Measurements from ENCODE around the gene SDHAF2.
"Not testable (repeated sequence)": the region's sequence is repeated elsewhere in the genome, so short reads cannot be mapped to it uniquely, and the experiment has no call there.

The SDHAF2 gene

GRCh38 chr11:61422226-61422625 lies 7.7 kb upstream of the SDHAF2 start:
- in situ Hi-C loops (cut with MboI; ENCODE audit: low sequenced_read_pairs) = no loop called here

GRCh38 chr11:61425367-61426131 lies 4.4 kb upstream of the SDHAF2 start:
- in situ Hi-C loops (cut with MboI; ENCODE audit: low sequenced_read_pairs) = no loop called here

GRCh38 chr11:61429346-61429690 lies 606 bp upstream of the SDHAF2 start:
- in situ Hi-C loops (cut with MboI; ENCODE audit: low sequenced_read_pairs) = no loop called here

DNA sequence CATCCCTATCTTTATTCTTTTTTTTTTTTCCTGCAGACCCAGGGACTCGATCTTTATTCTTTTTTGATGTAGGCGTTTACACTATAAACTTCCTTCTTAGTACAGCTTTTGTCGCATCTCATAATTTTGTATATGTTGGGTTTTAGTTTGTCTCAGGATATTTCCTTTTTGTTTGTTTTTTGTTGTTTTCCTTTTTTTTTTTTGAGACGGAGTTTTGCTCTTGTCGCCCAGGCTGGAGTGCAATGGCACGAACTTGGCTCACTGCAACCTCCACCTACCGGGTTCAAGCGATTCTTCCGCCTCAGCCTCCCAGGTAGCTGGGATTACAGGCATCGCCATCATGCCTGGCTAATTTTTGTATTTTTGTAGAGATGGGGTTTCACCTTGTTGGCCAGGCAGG lies 915 bp downstream of the SDHAF2 start:
- in situ Hi-C loops (cut with MboI; ENCODE audit: low sequenced_read_pairs) = not testable (repeated sequence)

DNA sequence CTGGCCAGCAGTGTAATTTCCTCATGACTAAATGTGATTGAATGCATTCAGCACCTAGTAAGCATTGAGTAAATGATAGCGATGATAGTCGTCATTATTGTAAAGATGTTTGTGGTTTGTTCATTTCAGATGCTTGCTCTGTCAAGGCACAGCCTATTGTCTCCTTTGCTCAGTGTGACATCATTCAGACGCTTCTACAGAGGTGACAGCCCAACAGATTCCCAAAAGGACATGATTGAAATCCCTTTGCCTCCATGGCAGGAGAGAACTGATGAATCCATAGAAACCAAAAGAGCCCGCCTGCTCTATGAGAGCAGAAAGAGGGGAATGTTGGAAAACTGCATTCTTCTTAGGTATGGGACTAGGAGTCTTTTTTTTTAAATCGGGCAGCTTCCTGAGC lies 7.6 kb downstream of the SDHAF2 start:
- in situ Hi-C loops (cut with MboI; ENCODE audit: low sequenced_read_pairs) = no loop called here

DNA sequence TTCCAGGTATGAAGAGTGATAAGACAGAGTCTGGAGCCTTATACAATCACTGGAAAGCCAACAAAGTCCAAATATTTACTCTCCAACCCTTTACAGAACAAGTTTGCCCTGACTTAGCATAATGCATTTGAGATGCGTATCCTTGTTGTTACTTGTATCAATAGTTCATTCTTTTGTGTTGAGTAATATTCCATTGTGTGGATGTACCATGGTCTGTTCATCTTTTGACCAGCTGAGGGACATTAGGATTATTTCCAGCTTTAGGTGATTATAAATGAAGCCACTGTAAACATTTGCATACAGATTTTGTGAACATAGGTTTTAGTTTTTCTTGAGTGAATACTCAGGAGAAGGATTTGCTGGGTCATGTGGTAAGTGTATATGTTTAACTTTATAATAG lies 9.7 kb downstream of the SDHAF2 start:
- in situ Hi-C loops (cut with MboI; ENCODE audit: low sequenced_read_pairs) = no loop called here

- in situ Hi-C loops (cut with MboI; ENCODE audit: low sequenced_read_pairs) = no loop called here
Observed at GRCh38 chr11:61442616-61443015, 12.7 kb downstream of the SDHAF2 start.

- in situ Hi-C loops (cut with MboI; ENCODE audit: low sequenced_read_pairs) = no loop called here
Observed at GRCh38 chr11:61445516-61445915, 15.6 kb downstream of the SDHAF2 start.

DNA sequence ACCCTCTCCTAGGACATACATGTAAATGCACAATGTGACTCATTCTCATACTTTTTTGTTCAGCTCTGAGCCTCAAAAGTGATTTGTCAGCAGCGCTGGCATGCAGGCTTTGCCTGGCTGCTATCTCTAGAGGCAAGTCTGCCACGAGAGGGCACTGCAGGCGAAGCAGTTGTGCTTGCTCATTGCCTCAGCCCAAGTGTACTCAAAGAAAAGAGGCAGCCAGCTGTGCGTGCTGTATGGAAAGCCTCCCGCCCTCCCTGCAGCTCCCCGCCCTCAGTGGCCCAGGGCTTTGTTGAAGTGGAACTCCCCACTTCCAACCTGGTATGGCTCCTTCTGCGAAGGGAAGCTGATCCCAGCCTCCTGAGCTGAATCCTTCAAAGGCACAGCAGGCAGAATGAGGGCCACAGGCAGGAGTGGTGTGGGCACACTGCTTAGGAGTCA lies 16.3 kb downstream of the SDHAF2 start:
- in situ Hi-C loops (cut with MboI; ENCODE audit: low sequenced_read_pairs) = no loop called here

DNA sequence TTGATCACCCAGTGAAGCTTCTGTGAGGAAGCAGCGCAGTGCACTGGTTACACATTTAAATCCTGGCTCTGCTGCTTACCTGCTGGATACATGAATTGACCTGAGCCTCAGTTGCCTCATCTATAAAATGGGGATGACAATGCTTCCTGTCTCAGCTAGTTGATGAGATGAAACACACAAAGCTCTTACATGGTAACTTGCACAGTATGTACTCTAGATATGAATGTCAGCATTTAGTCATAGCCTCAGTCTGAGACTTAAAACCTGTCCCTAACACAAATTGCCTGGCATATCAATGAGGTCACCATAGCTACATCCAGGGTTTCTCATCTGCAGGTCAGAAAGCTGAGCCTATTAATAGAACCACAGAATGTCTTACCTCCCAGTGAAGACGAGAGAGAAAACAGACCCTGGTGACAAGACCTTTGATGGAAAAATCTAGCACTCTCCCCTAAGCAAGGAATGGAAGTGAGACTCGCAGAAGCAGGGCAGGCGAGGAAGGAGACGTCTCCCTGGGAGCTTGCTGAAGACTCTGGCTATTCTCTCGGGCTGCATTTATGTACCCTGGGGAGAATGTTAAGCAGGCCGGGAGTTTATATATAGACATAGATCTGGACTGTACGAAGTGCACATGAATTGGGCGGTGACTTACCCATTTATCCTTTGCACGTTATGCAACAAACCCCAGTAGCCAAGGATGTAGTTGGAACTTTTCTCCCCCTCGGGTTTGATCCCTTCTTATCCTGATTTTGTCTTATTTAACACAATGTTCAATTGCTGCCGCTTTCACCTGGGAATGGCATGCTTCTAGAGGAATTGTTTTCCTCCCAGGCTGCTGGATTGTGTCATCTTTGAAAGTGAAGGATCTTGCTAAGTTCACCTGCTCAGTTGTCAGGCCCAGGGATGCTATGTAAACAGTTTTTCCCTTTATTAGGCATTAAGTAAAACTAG lies 18.0 kb downstream of the SDHAF2 start:
- in situ Hi-C loops (cut with MboI; ENCODE audit: low sequenced_read_pairs) = no loop called here

- in situ Hi-C loops (cut with MboI; ENCODE audit: low sequenced_read_pairs) = no loop called here
Observed at GRCh38 chr11:61448552-61448927, 18.6 kb downstream of the SDHAF2 start.

GRCh38 chr11:61452825-61453224 lies 22.9 kb downstream of the SDHAF2 start:
- in situ Hi-C loops (cut with MboI; ENCODE audit: low sequenced_read_pairs) = loop anchor here (25.0 kb wide), 1 partner anchor 659 kb away; the partner anchor contains the start of gene INCENP

DNA sequence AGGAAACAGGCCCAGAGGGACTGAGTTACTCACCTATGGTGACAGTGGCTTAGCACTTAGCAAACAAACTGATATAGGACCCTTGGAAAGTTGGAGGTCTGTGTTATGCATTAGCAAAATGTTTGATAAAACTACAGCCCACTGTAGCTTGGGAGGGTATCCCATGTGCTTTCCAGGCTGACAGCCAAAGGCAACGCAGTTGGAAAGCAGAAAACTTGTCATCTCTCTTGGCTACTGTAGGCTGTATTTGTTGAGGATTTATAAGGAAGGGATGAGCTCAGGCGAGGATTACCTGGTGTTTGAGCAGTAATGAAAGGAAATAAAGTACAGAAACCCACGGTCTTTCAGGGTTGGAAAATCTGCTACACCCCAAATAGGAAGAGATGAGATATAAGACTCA lies 23.8 kb downstream of the SDHAF2 start:
- in situ Hi-C loops (cut with MboI; ENCODE audit: low sequenced_read_pairs) = loop anchor here (25.0 kb wide), 1 partner anchor 659 kb away; the partner anchor contains the start of gene INCENP

- in situ Hi-C loops (cut with MboI; ENCODE audit: low sequenced_read_pairs) = loop anchor here (25.0 kb wide), 1 partner anchor 658 kb away; the partner anchor contains the start of gene INCENP
Observed at GRCh38 chr11:61454520-61454919, 24.6 kb downstream of the SDHAF2 start.

DNA sequence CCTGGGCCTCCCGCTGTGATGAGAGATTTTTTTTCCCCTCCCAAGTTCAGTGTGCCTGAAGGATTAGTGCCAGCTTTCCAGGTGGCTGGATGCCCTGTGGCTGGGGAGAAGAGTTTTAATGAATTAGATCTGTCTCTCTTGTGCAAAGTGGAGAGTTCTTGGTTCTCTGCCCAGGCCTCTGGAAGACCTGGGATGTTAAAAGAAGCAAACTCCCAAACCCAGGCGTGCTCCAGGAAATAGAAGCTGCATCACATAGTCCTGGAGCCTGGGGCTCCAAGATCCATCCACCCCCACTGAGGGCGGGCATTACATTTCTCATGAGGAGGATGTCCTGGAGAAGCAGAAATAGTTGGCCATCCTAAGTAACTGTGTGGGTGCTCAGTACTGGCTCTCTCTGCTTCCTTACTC lies 30.6 kb downstream of the SDHAF2 start:
- in situ Hi-C loops (cut with MboI; ENCODE audit: low sequenced_read_pairs) = loop anchor here (25.0 kb wide), 1 partner anchor 652 kb away; the partner anchor contains the start of gene INCENP

GRCh38 chr11:61460986-61461385 lies 31.1 kb downstream of the SDHAF2 start:
- in situ Hi-C loops (cut with MboI; ENCODE audit: low sequenced_read_pairs) = loop anchor here (25.0 kb wide), 1 partner anchor 651 kb away; the partner anchor contains the start of gene INCENP

- in situ Hi-C loops (cut with MboI; ENCODE audit: low sequenced_read_pairs) = loop anchor here (25.0 kb wide), 1 partner anchor 645 kb away; the partner anchor contains the start of gene INCENP
Observed at GRCh38 chr11:61467602-61468001, 37.7 kb downstream of the SDHAF2 start.

DNA sequence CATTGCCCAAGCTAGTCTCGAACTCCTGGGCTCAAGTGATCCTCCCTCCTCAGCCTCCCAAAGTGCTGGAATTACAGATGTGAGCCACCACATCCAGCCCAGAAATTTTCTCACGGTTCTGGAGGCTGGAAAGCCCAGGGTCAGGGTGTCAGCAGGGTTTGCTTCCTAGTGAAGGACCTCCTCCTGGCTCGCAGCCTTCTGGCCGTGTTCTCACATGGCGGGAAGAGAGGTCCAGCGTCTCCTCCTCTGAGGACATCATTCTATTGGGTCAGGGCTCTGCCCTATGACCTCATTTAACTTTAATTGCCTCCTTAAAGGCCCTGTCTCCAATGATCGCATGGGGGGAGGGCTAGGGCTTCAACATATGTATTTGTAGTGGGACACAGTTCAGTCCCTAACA lies 38.1 kb downstream of the SDHAF2 start:
- in situ Hi-C loops (cut with MboI; ENCODE audit: low sequenced_read_pairs) = loop anchor here (25.0 kb wide), 1 partner anchor 644 kb away; the partner anchor contains the start of gene INCENP

GRCh38 chr11:61472282-61472681 lies 42.4 kb downstream of the SDHAF2 start:
- in situ Hi-C loops (cut with MboI; ENCODE audit: low sequenced_read_pairs) = loop anchor here (10.0 to 25.0 kb wide), 2 partner anchors 163 to 640 kb away; partner anchors contain the start of gene INCENP

DNA sequence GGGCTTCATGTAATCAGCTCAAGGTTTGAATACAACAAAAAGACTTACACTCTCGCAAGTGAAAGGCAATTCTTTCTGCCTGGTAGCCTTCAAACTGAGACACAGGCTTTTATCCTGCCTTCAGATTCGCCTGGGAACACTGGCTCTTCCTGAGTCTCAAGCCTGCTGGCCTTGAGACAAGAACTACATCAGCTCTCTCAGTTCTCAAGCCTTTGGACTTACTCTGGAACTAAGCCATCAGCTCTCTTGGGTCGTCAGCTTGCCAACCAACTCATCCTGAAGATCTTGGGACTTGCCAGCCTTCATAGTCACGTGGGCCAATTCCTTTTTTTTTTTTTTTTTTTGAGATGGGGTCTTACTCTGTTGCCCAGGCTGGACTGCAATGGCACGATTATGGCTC lies 42.9 kb downstream of the SDHAF2 start:
- in situ Hi-C loops (cut with MboI; ENCODE audit: low sequenced_read_pairs) = loop anchor here (10.0 to 25.0 kb wide), 2 partner anchors 162 to 639 kb away; partner anchors contain the start of gene INCENP

- in situ Hi-C loops (cut with MboI; ENCODE audit: low sequenced_read_pairs) = loop anchor here (10.0 to 25.0 kb wide), 2 partner anchors 161 to 639 kb away; partner anchors contain the start of gene INCENP
Observed at GRCh38 chr11:61473370-61474012, 43.6 kb downstream of the SDHAF2 start.

All from HL-60/S4 (cell line).